K562 (cell line): ENCODE measurements around the gene TAF10. TPM values are rescaled to one million over a fixed set of nuclear protein-coding genes. Genes with fewer than 3 reads are reported as not detected.

Experiments
- CBX5 ChIP-seq: IDR thresholded peaks from 2 replicates; pipeline ENCODE4 v1.6.1; 2014; ENCODE audit warnings: low read depth, borderline replicate concordance
- DIDO1 ChIP-seq: fragments of 450-650 bp; IDR thresholded peaks from 2 replicates; pipeline ENCODE4 v1.6.1; 2016; ENCODE audit warnings: low read depth, missing biosample characterization, missing genetic modification characterization
- FOSL1 ChIP-seq: fragments of 200-800 bp; sonication (Bioruptor generic); conservative IDR thresholded peaks from 2 replicates; pipeline ENCODE4 v1.6.1; 2016; ENCODE audit warnings: missing genetic modification characterization, missing compliant biosample characterization
- MAFF ChIP-seq: IDR thresholded peaks from 2 replicates; pipeline ENCODE4 v1.6.1; 2012; ENCODE audit warnings: low read length, improper control_type of control experiment
- MED1 ChIP-seq: sonication (generic); formaldehyde crosslinking; IDR thresholded peaks from 2 replicates; pipeline ENCODE4 v1.8.1; 2023; ENCODE audit warnings: missing genetic modification reagents, borderline replicate concordance
- PHTF2 ChIP-seq: fragments of 250-450 bp; sonication (Bioruptor Pico); IDR thresholded peaks from 2 replicates; pipeline ENCODE4 v1.5.0; 2021; ENCODE audit warnings: mild to moderate bottlenecking
- RBBP5 ChIP-seq: fragments of 200-600 bp; sonication (generic); IDR thresholded peaks from 2 replicates; pipeline ENCODE4 v1.6.1; 2012; ENCODE audit warnings: borderline replicate concordance, mild to moderate bottlenecking, low read length, control low read depth, inconsistent platforms; ENCODE audit not compliant: insufficient read depth, poor library complexity, severe bottlenecking
- RBM34 ChIP-seq: fragments of 200-400 bp; formaldehyde crosslinking; IDR thresholded peaks from 2 replicates; pipeline ENCODE4 v1.6.1; 2018; ENCODE audit warnings: low read length, borderline replicate concordance; ENCODE audit not compliant: insufficient read depth
- RHOXF2B ChIP-seq: fragments of 250-450 bp; sonication (Bioruptor Pico); conservative IDR thresholded peaks from 2 replicates; pipeline ENCODE4 v1.5.1; 2021
- RNF2 ChIP-seq: sonication (generic); IDR thresholded peaks from 2 replicates; pipeline ENCODE4 v1.6.1; 2016
- SETDB1 ChIP-seq: IDR thresholded peaks from one replicate; pipeline ENCODE4 v1.6.1; 2012; ENCODE audit warnings: low read length, control low read depth, inconsistent platforms
- SP1 ChIP-seq: sonication (generic); formaldehyde crosslinking; IDR thresholded peaks from 2 replicates; pipeline ENCODE4 v1.8.1; 2022; ENCODE audit warnings: mild to moderate bottlenecking, missing genetic modification reagents
- TCF15 ChIP-seq: fragments of 250-450 bp; sonication (Bioruptor Pico); IDR thresholded peaks from 2 replicates; pipeline ENCODE4 v1.8.0; 2022; ENCODE audit warnings: moderate library complexity, mild to moderate bottlenecking, inconsistent platforms
- TCFL5 ChIP-seq: fragments of 250-450 bp; sonication (Bioruptor Pico); conservative IDR thresholded peaks from 2 replicates; pipeline ENCODE4 v1.6.1; 2021; ENCODE audit warnings: mild to moderate bottlenecking, moderate library complexity, matching md5 sums
- ZBTB49 ChIP-seq: sonication (generic); formaldehyde crosslinking; IDR thresholded peaks from 2 replicates; pipeline ENCODE4 v1.8.0; 2022; ENCODE audit warnings: missing genetic modification reagents, mild to moderate bottlenecking, borderline replicate concordance
- ZKSCAN1 ChIP-seq: fragments of 150-350 bp; IDR thresholded peaks from 2 replicates; pipeline ENCODE4 v1.6.1; 2016; ENCODE audit warnings: low read depth, low read length
- ZNF140 ChIP-seq: fragments of 250-450 bp; sonication (Bioruptor Pico); IDR thresholded peaks from 2 replicates; pipeline ENCODE4 v1.8.0; 2021; ENCODE audit warnings: moderate library complexity, mild to moderate bottlenecking, inconsistent platforms
- ZNF217 ChIP-seq: sonication (generic); formaldehyde crosslinking; IDR thresholded peaks from 2 replicates; pipeline ENCODE4 v1.8.0; 2022; ENCODE audit warnings: mild to moderate bottlenecking, missing genetic modification reagents
- ZNF551 ChIP-seq: fragments of 250-450 bp; sonication (Bioruptor Pico); IDR thresholded peaks from 2 replicates; pipeline ENCODE4 v1.5.0; 2021; ENCODE audit warnings: mild to moderate bottlenecking, moderate library complexity
- polyA plus RNA-seq, 8 experiments: library from polyadenylated mRNA; depleted of rRNA in 4 of 8; stranded (reverse) in 5 of 8; unstranded in 3 of 8; fragments of >200 nt; fragmentation: Nextera tagmentation in 2 of 8; fragmentation: Illumina TruSeq in 1 of 8; extraction: Ambion mirVana in 2 of 8; extraction: Trizol in 1 of 8; gene quantifications; 2 replicates each; pipeline versions ENCODE4 v1.2.1 to v1.2.3, GENCODE V29; 2011 to 2014; ENCODE audit warnings: inconsistent platforms in 1 of 8, missing spikeins in 1 of 8
- total RNA-seq, 7 experiments: library from RNA; depleted of rRNA in 6 of 7; stranded (reverse); fragments of >200 nt in 6 of 7; fragmentation: Illumina TruSeq in 2 of 7; extraction: Trizol in 2 of 7; gene quantifications; 2 replicates each; pipeline versions ENCODE4 v1.2.1 to v1.2.3, GENCODE V29; 2011 to 2021; ENCODE audit warnings: low replicate concordance in 1 of 7
- TF ChIP-seq, protein P1 (sequence below): fragments of 250-450 bp; sonication (Bioruptor Pico); IDR thresholded peaks from 2 replicates; pipeline ENCODE4 v1.8.0; 2021; ENCODE audit warnings: borderline replicate concordance, mild to moderate bottlenecking, moderate library complexity; ENCODE audit not compliant: poor library complexity, severe bottlenecking
- TF ChIP-seq, protein P2 (sequence below): sonication (generic); formaldehyde crosslinking; IDR thresholded peaks from 2 replicates; pipeline ENCODE4 v1.8.0; 2022; ENCODE audit warnings: mild to moderate bottlenecking, missing genetic modification reagents
- TF ChIP-seq, protein P3 (sequence below): sonication (generic); formaldehyde crosslinking; IDR thresholded peaks from 2 replicates; pipeline ENCODE4 v1.8.1; 2023; ENCODE audit warnings: mild to moderate bottlenecking, missing genetic modification reagents, moderate library complexity

Gene TAF10
- total and polyA plus RNA-seq, 9 of the 15 experiments (the other 6 are each of a cell fraction or from before 2014, with no cell fraction given): 19.5 to 197 (median 121) TPM

- TF ChIP-seq SP1 (CRISPR knock-in tag) (no peak), MED1 (CRISPR knock-in tag) (no peak), CBX5 (no peak), TCF15 (no peak), RNF2 (no peak), ZBTB49 (CRISPR knock-in tag) (no peak), ZNF217 (no peak), RHOXF2B (no peak), ZNF140 (CRISPR knock-in tag) (no peak), FOSL1 (tag) (peak; percentile 97), SETDB1 (no peak), PHTF2 (CRISPR knock-in tag) (no peak), RBBP5 (no peak), ZKSCAN1 (no peak), MAFF (no peak), ZNF551 (CRISPR knock-in tag) (no peak), RBM34 (no peak), TCFL5 (no peak), DIDO1 (no peak)
- TF ChIP-seq, protein P1, sequence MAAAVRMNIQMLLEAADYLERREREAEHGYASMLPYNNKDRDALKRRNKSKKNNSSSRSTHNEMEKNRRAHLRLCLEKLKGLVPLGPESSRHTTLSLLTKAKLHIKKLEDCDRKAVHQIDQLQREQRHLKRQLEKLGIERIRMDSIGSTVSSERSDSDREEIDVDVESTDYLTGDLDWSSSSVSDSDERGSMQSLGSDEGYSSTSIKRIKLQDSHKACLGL (CRISPR knock-in tag): no peak
- TF ChIP-seq, protein P2, sequence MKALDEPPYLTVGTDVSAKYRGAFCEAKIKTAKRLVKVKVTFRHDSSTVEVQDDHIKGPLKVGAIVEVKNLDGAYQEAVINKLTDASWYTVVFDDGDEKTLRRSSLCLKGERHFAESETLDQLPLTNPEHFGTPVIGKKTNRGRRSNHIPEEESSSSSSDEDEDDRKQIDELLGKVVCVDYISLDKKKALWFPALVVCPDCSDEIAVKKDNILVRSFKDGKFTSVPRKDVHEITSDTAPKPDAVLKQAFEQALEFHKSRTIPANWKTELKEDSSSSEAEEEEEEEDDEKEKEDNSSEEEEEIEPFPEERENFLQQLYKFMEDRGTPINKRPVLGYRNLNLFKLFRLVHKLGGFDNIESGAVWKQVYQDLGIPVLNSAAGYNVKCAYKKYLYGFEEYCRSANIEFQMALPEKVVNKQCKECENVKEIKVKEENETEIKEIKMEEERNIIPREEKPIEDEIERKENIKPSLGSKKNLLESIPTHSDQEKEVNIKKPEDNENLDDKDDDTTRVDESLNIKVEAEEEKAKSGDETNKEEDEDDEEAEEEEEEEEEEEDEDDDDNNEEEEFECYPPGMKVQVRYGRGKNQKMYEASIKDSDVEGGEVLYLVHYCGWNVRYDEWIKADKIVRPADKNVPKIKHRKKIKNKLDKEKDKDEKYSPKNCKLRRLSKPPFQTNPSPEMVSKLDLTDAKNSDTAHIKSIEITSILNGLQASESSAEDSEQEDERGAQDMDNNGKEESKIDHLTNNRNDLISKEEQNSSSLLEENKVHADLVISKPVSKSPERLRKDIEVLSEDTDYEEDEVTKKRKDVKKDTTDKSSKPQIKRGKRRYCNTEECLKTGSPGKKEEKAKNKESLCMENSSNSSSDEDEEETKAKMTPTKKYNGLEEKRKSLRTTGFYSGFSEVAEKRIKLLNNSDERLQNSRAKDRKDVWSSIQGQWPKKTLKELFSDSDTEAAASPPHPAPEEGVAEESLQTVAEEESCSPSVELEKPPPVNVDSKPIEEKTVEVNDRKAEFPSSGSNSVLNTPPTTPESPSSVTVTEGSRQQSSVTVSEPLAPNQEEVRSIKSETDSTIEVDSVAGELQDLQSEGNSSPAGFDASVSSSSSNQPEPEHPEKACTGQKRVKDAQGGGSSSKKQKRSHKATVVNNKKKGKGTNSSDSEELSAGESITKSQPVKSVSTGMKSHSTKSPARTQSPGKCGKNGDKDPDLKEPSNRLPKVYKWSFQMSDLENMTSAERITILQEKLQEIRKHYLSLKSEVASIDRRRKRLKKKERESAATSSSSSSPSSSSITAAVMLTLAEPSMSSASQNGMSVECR: no peak
- TF ChIP-seq, protein P3, sequence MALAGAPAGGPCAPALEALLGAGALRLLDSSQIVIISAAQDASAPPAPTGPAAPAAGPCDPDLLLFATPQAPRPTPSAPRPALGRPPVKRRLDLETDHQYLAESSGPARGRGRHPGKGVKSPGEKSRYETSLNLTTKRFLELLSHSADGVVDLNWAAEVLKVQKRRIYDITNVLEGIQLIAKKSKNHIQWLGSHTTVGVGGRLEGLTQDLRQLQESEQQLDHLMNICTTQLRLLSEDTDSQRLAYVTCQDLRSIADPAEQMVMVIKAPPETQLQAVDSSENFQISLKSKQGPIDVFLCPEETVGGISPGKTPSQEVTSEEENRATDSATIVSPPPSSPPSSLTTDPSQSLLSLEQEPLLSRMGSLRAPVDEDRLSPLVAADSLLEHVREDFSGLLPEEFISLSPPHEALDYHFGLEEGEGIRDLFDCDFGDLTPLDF (CRISPR knock-in tag): no peak
Measured at GRCh38 chr11:6650980-6651379, 39.0 kb upstream of the TAF10 start (continued).
